Osteocyte (in vitro differentiated cells): ENCODE data around the gene TOPAZ1. TPM values are rescaled to one million over a fixed set of nuclear protein-coding genes. Genes with fewer than 3 reads are reported as not detected.
A peak's percentile ranks its signal among the peaks of the same experiment; 100 is the strongest.

Experiments
- DNase-seq: peaks from one replicate; pipeline ENCODE4 v3.0.0; 2021; ENCODE audit warnings: mixed read lengths; ENCODE audit not compliant: unreplicated experiment; ENCODE audit errors: extremely low spot score
- H3K27ac Mint-ChIP-seq: one replicate; pipeline ENCODE4 v1.8.0; 2021; ENCODE audit warnings: mild to moderate bottlenecking, mixed read lengths; ENCODE audit not compliant: unreplicated experiment
- H3K27me3 Mint-ChIP-seq: one replicate; pipeline ENCODE4 v1.8.0; 2021; ENCODE audit warnings: mixed read lengths; ENCODE audit not compliant: unreplicated experiment
- H3K36me3 Mint-ChIP-seq: one replicate; pipeline ENCODE4 v1.8.0; 2021; ENCODE audit warnings: mixed read lengths; ENCODE audit not compliant: unreplicated experiment
- H3K4me1 Mint-ChIP-seq: one replicate; pipeline ENCODE4 v1.8.0; 2021; ENCODE audit warnings: mixed read lengths; ENCODE audit not compliant: unreplicated experiment
- H3K4me3 Mint-ChIP-seq: one replicate; pipeline ENCODE4 v1.8.0; 2021; ENCODE audit warnings: mild to moderate bottlenecking, moderate library complexity, mixed read lengths; ENCODE audit not compliant: unreplicated experiment
- H3K9me3 Mint-ChIP-seq: one replicate; pipeline ENCODE4 v1.8.0; 2021; ENCODE audit warnings: mixed read lengths; ENCODE audit not compliant: unreplicated experiment
- total RNA-seq: library from RNA; stranded (reverse); gene quantifications from 2 replicates; pipeline ENCODE4 v1.2.1, GENCODE V29; 2021
- TF ChIP-seq, protein P1 (sequence below): fragments of 200-600 bp; sonication (generic); IDR thresholded peaks from 2 replicates; pipeline ENCODE4 v1.5.0; 2021; ENCODE audit warnings: antibody characterized with exemption, mild to moderate bottlenecking, moderate library complexity

Gene TOPAZ1
- total RNA-seq, 1 donor from 2014 or later: not detected

DNA sequence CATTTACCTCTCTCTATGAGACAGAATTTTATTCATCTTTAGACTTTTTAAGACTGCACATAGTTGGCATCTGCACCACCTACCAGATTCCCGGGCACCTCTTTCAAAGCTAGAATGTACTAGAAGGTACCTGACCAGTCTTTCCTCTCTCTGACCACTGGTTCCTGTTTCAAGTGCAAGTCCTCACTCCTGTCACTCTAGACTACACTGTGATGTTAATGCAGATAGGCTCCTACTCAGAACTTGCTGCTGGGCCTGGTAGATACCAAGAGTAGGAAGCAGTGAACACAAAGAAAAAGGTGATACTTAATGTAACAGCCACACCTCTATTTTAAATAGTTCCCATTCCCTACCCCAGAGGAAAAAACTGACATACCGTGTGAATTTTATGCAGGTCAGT is 88.8 kb downstream of the TOPAZ1 start:
- H3K27me3 Mint-ChIP-seq: peaks cover 40% of the 10 kb centered on the region
- no peak overlapping the region for H3K27ac Mint-ChIP-seq
- H3K36me3 Mint-ChIP-seq: no peaks in the 10 kb centered on the region
- DNase-seq: no peak
- H3K4me1 Mint-ChIP-seq: no peaks in the 10 kb centered on the region
- H3K9me3 Mint-ChIP-seq: peaks cover 4% of the 10 kb centered on the region
- TF ChIP-seq, protein P1, sequence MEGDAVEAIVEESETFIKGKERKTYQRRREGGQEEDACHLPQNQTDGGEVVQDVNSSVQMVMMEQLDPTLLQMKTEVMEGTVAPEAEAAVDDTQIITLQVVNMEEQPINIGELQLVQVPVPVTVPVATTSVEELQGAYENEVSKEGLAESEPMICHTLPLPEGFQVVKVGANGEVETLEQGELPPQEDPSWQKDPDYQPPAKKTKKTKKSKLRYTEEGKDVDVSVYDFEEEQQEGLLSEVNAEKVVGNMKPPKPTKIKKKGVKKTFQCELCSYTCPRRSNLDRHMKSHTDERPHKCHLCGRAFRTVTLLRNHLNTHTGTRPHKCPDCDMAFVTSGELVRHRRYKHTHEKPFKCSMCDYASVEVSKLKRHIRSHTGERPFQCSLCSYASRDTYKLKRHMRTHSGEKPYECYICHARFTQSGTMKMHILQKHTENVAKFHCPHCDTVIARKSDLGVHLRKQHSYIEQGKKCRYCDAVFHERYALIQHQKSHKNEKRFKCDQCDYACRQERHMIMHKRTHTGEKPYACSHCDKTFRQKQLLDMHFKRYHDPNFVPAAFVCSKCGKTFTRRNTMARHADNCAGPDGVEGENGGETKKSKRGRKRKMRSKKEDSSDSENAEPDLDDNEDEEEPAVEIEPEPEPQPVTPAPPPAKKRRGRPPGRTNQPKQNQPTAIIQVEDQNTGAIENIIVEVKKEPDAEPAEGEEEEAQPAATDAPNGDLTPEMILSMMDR: no peak
- no peak overlapping the region for H3K4me3 Mint-ChIP-seq

DNA sequence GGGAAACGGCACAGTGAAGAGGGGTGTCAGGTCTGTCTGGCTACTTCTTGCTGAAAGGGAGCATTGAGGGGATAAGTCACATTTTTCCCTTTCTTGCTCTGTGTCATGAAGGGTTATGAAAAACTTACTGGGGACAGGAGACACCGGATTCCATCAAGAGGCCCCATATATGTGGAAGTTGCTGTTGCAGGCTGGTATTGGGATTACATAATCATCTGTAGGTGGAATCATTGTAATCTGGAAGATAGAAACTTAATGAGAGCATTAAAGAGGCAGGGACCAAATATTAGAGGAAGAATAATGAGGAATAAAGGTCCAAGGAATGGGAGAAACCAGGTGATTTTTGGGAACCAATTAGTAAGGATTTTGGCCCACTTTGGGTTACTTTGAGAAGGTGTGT is 92.6 kb downstream of the TOPAZ1 start:
- no peaks in the 10 kb centered on the region for H3K9me3 Mint-ChIP-seq
- DNase-seq: no peak
- H3K27me3 Mint-ChIP-seq: peaks cover 40% of the 10 kb centered on the region
- H3K36me3 Mint-ChIP-seq: no peaks in the 10 kb centered on the region
- peaks cover 7% of the 10 kb centered on the region for H3K4me1 Mint-ChIP-seq
- no peak overlapping the region for H3K4me3 Mint-ChIP-seq
- TF ChIP-seq, protein P1: no peak
- H3K27ac Mint-ChIP-seq: no peak overlapping the region

DNA sequence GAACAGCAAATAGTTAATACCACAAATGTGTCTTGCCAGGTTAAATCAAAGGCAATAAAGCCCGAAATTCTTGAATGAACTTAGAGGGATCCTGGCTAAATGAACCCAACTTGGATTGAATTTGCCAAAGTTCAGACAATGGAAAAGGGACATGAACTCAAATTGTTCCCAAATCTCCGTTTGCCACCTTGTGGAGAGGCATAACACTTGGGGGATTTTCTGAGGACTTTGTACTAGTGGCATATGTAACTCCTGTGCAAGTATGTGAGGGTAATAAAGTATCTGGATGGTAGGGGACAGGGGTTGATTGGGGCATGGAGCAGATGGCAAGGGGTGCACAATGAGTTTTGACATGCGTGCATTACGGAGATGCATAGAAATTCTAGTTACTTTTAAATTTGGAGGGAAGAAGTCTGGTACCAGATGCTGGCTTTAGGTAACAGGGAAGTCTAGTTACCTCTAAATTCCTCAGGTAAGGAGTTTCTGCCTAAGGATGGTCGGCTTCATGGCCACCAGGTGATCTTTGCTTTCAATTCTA is 95.6 kb downstream of the TOPAZ1 start:
- peaks cover 3% of the 10 kb centered on the region for H3K36me3 Mint-ChIP-seq
- TF ChIP-seq, protein P1: peak; percentile 11
- no peaks in the 10 kb centered on the region for H3K9me3 Mint-ChIP-seq
- DNase-seq: no peak
- peak overlapping the region; percentile 98 for H3K4me3 Mint-ChIP-seq
- peaks cover 19% of the 10 kb centered on the region for H3K27me3 Mint-ChIP-seq
- H3K27ac Mint-ChIP-seq: peak overlapping the region; percentile 98
- H3K4me1 Mint-ChIP-seq: peaks cover 33% of the 10 kb centered on the region

DNA sequence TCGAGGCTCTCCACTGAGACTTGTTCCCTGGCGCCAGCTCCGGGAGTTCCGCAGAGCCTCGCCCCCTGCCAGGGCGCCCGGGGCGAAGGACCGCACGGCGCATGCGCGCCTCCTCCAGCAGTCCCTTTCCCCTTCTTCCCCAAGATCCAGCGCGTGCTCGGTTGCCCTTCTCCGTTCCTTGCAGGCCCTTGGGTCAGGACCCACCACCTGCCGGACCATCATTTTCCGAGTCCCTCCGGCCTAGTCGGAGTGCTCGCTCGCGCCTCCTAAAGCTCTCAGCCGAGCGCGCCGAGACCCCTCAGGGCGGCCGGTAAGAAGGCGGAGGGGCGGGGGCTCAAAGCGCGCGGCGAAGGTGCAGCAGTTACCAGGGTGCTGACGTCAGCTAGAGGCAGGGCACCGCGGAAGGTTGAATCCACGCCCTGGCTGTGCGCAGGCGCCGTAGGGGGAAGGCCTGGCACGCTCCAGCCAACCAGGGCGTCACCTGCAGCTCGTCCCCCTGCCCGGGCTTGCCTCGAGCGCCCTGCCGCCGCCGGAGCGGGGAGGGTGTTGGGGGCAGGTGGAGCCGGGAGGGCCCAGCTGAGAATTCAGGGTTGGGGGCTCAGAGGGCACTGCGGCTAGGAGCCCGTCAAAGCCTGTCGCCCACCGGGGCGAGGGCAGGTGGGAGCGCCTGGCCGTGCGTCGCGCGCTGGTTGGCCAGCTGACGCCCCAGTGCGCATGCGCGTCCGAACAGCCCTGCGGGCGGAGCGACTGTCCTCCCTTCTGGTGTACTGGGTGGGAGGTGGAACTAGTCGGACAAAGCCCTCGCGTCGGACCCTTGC is 96.5 kb downstream of the TOPAZ1 start, which contains the start of gene TCAIM:
TCAIM (plus strand) TSS at position 757 of the 818 bp plus-strand sequence. CDS start 16,017 bp downstream, outside the sequence.
- H3K36me3 Mint-ChIP-seq: peaks cover 3% of the 10 kb centered on the region

DNA sequence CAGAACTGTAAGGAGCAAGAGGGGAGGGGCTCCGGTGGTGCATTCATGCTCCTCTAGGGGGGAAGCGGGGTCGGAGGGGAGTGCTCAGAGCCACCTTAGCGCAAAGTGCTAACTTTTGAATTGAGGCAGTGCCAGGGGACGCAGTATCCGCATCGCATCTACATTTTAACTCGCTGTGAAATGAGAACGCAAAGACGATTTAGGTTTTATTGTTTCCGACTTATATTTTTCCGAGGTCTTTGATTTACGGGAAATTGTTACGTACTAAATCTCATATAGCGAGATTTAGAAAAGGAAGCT is 97.1 kb downstream of the TOPAZ1 start:
- Mint-ChIP-seq H3K27me3 (peaks cover 10% of the 10 kb centered on the region), H3K36me3 (peaks cover 3% of the 10 kb centered on the region), H3K4me1 (peaks cover 41% of the 10 kb centered on the region), H3K27ac (peak overlapping the region; percentile 98), H3K9me3 (no peaks in the 10 kb centered on the region), H3K4me3 (peak overlapping the region; percentile 98)
- no peak for DNase-seq
- TF ChIP-seq, protein P1: no peak

More for the DNA sequence above, 96.5 kb downstream of the TOPAZ1 start, which contains the start of gene TCAIM:
- Mint-ChIP-seq H3K9me3 (no peaks in the 10 kb centered on the region), H3K27ac (peak within 1 kb of the TSS; percentile 98), H3K4me3 (peak within 1 kb of the TSS; percentile 98), H3K27me3 (peaks cover 16% of the 10 kb centered on the region), H3K4me1 (peaks cover 41% of the 10 kb centered on the region)
- DNase-seq: peak; percentile 100
- TF ChIP-seq, protein P1: no peak
